GM12891 (cell line): ENCODE measurements around the gene TMEM45B.

Experiments
- POLR2A ChIP-seq: IDR thresholded peaks from 2 replicates; pipeline ENCODE4 v1.6.1; 2011; ENCODE audit warnings: low read depth, low read length, control low read depth
- POLR2AphosphoS5 ChIP-seq: IDR thresholded peaks from 2 replicates; pipeline ENCODE4 v1.6.1; 2011; ENCODE audit warnings: low read depth, low read length, control low read depth
- POU2F2 ChIP-seq: IDR thresholded peaks from 2 replicates; pipeline ENCODE4 v1.6.1; 2011; ENCODE audit warnings: low read depth, mild to moderate bottlenecking, control low read depth, low read length, moderate library complexity

GRCh38 chr11:129880311-129880710, 64.7 kb downstream of the TMEM45B start:
- TF ChIP-seq POLR2A, result no peak
- TF ChIP-seq POLR2AphosphoS5, result no peak
- no peak for TF ChIP-seq POU2F2
